KMS-11 (cell line): ENCODE data around the gene TPPP.

Experiments
- H2AFZ ChIP-seq: fragments of 200-600 bp; sonication (generic); 2 replicates; pipeline ENCODE4 v1.6.1; 2016; ENCODE audit warnings: antibody characterized with exemption, mixed run types, low read depth
- H3K27ac ChIP-seq: fragments of 200-600 bp; sonication (generic); 2 replicates; pipeline ENCODE4 v1.6.1; 2016; ENCODE audit warnings: mild to moderate bottlenecking, mixed run types
- H3K27me3 ChIP-seq: fragments of 200-600 bp; sonication (generic); 2 replicates; pipeline ENCODE4 v1.6.1; 2017; ENCODE audit warnings: mild to moderate bottlenecking, low read depth, mixed run types, moderate library complexity; ENCODE audit not compliant: insufficient read depth
- H3K36me3 ChIP-seq: fragments of 200-600 bp; sonication (generic); 2 replicates; pipeline ENCODE4 v1.6.1; 2017; ENCODE audit warnings: mild to moderate bottlenecking, mixed run types; ENCODE audit not compliant: insufficient read depth
- H3K4me1 ChIP-seq: fragments of 200-600 bp; sonication (generic); 2 replicates; pipeline ENCODE4 v1.6.1; 2016; ENCODE audit warnings: mild to moderate bottlenecking, low read depth, mixed run types; ENCODE audit not compliant: poor library complexity, severe bottlenecking
- H3K4me2 ChIP-seq: fragments of 200-600 bp; sonication (generic); 2 replicates; pipeline ENCODE4 v1.7.0; 2016; ENCODE audit warnings: mild to moderate bottlenecking, mixed run types
- H3K4me3 ChIP-seq: fragments of 200-600 bp; sonication (generic); IDR thresholded peaks from 2 replicates; pipeline ENCODE4 v1.6.1; 2017; ENCODE audit warnings: low read depth, low read length, mixed read lengths; ENCODE audit not compliant: insufficient read depth
- H3K79me2 ChIP-seq: fragments of 200-600 bp; sonication (generic); 2 replicates; pipeline ENCODE4 v1.6.1; 2016; ENCODE audit warnings: low read depth, mixed run types; ENCODE audit not compliant: insufficient read depth
- H3K9ac ChIP-seq: fragments of 200-600 bp; sonication (generic); 2 replicates; pipeline ENCODE4 v1.6.1; 2016; ENCODE audit warnings: mild to moderate bottlenecking, mixed run types
- H4K20me1 ChIP-seq: fragments of 200-600 bp; sonication (generic); 2 replicates; pipeline ENCODE4 v1.6.1; 2016; ENCODE audit warnings: mild to moderate bottlenecking, mixed run types; ENCODE audit not compliant: insufficient read depth
- TF ChIP-seq, protein P1 (sequence below): fragments of 200-600 bp; sonication (generic); conservative IDR thresholded peaks from 2 replicates; pipeline ENCODE4 v1.6.1; 2017; ENCODE audit warnings: low read depth, mild to moderate bottlenecking, antibody characterized with exemption, low read length, moderate library complexity, mixed read lengths

Gene TPPP

DNA sequence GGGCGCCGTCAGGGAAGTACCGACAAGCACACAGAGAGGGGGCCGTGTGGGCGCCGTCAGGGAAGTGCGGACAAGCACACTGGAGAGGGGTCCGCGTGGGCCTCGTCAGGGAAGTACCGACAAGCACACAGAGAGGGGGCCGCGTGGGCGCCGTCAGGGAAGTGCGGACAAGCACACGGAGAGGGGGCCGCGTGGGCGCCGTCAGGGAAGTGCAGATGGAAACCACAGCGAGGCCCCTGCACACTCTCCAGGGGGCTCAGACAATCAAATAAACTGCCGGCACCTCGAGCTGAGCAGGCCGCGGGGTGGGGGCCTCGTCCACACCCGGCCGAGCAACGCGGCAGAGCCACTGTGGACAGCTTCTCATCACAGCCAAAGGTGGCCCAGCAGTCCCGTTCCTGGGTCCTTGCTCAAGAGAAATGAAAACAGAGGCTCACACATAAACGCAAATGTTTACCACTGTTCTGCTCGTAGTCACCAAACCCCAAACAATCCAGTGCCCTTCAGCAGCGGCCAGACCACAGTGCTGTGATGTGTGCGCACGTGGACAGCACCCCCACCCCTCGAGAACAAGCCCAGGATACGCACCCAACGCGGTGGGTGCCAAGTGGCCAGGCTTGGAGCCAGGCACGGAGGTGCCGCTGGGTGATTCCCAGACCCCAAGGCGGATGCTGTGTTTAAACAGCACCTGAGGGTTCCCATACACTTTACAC is 24.7 kb downstream of the TPPP start:
- Histone ChIP-seq H3K9ac (no peak overlapping the region), H3K27ac (no peak overlapping the region), H3K27me3 (no peaks in the 10 kb centered on the region), H3K4me2 (no peak overlapping the region), H2AFZ (no peak overlapping the region), H3K79me2 (no peaks in the 10 kb centered on the region), H4K20me1 (no peaks in the 10 kb centered on the region), H3K4me3 (no peak overlapping the region), H3K4me1 (peaks cover 18% of the 10 kb centered on the region), H3K36me3 (no peaks in the 10 kb centered on the region)
- TF ChIP-seq, protein P1, sequence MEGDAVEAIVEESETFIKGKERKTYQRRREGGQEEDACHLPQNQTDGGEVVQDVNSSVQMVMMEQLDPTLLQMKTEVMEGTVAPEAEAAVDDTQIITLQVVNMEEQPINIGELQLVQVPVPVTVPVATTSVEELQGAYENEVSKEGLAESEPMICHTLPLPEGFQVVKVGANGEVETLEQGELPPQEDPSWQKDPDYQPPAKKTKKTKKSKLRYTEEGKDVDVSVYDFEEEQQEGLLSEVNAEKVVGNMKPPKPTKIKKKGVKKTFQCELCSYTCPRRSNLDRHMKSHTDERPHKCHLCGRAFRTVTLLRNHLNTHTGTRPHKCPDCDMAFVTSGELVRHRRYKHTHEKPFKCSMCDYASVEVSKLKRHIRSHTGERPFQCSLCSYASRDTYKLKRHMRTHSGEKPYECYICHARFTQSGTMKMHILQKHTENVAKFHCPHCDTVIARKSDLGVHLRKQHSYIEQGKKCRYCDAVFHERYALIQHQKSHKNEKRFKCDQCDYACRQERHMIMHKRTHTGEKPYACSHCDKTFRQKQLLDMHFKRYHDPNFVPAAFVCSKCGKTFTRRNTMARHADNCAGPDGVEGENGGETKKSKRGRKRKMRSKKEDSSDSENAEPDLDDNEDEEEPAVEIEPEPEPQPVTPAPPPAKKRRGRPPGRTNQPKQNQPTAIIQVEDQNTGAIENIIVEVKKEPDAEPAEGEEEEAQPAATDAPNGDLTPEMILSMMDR: no peak

DNA sequence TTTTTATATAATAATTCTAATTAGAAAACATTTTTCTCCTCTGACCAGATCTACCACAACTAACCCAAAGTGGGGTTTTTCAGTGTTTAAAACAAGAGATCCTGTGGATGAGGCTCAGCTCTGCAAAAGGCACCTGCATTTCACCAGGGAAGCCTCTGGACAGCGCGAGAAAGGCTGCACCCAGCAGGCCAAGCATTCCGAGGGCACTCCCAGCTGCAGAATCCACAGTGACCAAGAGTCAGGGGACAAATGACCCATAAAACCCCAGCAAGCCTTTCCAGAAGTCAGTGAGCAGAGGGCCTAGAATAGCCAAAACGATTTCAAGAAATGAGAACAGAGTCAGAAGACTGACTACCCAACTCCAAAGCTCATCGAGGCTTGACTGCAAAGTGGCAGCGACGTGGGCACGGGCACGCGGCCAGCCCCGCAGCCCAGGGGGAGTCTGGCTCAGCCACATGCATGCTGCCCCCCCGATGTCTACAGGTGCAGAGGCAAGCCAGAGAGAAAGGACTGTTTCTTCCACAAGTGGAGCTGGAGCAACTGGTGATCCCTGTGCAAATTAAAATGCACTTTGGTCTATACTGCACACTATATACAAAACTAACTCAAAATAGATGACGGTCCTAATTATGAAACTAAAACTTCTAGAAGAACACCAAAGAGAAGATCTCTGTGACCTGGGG is 26.2 kb downstream of the TPPP start:
- Histone ChIP-seq H3K36me3 (no peaks in the 10 kb centered on the region), H2AFZ (no peak overlapping the region), H3K27ac (no peak overlapping the region), H3K4me2 (no peak overlapping the region), H3K4me1 (peaks cover 4% of the 10 kb centered on the region), H3K79me2 (no peaks in the 10 kb centered on the region), H4K20me1 (no peaks in the 10 kb centered on the region), H3K4me3 (no peak overlapping the region), H3K9ac (no peak overlapping the region), H3K27me3 (no peaks in the 10 kb centered on the region)
- TF ChIP-seq, protein P1: no peak

DNA sequence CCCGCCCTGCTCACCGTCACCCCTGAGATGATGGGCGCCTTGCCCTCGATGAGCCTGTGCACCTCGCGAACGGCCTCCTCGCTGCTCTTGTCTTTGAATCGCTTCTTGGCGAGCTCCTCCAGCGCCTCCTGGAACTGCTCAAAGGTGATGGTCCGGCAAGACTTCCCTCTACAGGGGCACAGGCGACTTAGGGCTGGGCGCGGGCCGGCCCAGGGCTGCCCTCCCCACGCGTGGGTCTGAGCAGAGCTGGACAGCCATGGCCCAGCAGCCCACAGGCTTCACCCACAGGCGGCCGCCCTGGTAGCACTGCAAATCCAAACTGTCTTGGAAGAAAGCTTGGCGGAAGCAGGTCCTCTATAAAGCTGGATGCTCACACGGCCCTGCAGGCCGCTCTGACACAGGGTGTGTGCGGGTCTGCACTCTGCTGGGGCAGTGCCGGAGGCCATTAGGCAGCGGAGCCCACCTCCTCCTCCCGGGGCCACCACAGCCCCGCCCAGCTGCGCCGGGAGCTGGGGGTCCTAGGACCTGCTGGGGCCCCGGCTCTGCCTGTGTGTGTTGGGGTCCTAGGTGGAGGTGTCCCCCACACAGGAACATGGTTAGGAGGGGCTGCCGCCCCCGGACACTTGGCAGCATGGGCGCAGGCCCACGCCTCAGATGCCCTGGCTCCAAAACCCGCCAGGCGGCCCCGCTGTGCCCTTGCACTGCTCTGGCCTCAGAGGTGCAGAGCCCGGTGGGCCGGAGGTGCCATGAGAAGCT is 27.0 kb downstream of the TPPP start:
- Histone ChIP-seq H3K36me3 (no peaks in the 10 kb centered on the region), H4K20me1 (no peaks in the 10 kb centered on the region), H3K4me1 (no peaks in the 10 kb centered on the region), H3K27ac (no peak overlapping the region), H3K4me3 (no peak overlapping the region), H3K27me3 (no peaks in the 10 kb centered on the region), H3K79me2 (no peaks in the 10 kb centered on the region), H2AFZ (no peak overlapping the region), H3K4me2 (no peak overlapping the region), H3K9ac (no peak overlapping the region)
- TF ChIP-seq, protein P1: no peak

DNA sequence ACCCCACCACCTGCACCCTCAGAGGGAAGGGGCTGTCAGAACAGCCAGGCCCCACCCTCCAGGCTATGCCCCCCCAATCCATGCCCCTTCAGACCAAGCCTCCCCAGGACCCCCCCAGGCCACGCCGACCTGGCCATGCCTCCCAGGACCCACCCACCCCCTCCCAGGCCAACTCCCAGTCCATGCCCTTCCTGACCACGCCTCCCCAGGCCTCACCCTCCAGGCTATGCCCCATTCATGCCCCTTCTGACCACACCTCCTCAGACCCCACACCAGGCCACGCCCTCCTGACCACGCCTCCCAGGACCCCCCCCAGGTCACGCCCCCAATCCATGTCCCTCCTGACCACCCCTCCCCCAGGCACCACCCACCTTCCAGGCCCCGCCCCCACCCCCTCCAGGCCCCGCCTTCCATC is 27.6 kb downstream of the TPPP start:
- no peaks in the 10 kb centered on the region for H4K20me1 ChIP-seq
- no peak overlapping the region for H3K4me2 ChIP-seq
- no peak overlapping the region for H3K27ac ChIP-seq
- no peaks in the 10 kb centered on the region for H3K36me3 ChIP-seq
- H3K27me3 ChIP-seq: no peaks in the 10 kb centered on the region
- H2AFZ ChIP-seq: no peak overlapping the region
- no peaks in the 10 kb centered on the region for H3K79me2 ChIP-seq
- no peak overlapping the region for H3K9ac ChIP-seq
- no peaks in the 10 kb centered on the region for H3K4me1 ChIP-seq
- no peak overlapping the region for H3K4me3 ChIP-seq
- TF ChIP-seq, protein P1: no peak
